GM18868 (cell line): Measurements from ENCODE around the gene MUL1.
"Not testable (repeated sequence)": the region's sequence is repeated elsewhere in the genome, so short reads cannot be mapped to it uniquely, and the experiment has no call there.

Experiments used
- ATAC-seq: cut with Tn5 transposase; IDR thresholded peaks from one replicate; pipeline ENCODE4 v1.9.1; 2021; ENCODE audit warnings: mild to moderate bottlenecking, moderate library complexity; ENCODE audit not compliant: unreplicated experiment

The MUL1 gene

DNA sequence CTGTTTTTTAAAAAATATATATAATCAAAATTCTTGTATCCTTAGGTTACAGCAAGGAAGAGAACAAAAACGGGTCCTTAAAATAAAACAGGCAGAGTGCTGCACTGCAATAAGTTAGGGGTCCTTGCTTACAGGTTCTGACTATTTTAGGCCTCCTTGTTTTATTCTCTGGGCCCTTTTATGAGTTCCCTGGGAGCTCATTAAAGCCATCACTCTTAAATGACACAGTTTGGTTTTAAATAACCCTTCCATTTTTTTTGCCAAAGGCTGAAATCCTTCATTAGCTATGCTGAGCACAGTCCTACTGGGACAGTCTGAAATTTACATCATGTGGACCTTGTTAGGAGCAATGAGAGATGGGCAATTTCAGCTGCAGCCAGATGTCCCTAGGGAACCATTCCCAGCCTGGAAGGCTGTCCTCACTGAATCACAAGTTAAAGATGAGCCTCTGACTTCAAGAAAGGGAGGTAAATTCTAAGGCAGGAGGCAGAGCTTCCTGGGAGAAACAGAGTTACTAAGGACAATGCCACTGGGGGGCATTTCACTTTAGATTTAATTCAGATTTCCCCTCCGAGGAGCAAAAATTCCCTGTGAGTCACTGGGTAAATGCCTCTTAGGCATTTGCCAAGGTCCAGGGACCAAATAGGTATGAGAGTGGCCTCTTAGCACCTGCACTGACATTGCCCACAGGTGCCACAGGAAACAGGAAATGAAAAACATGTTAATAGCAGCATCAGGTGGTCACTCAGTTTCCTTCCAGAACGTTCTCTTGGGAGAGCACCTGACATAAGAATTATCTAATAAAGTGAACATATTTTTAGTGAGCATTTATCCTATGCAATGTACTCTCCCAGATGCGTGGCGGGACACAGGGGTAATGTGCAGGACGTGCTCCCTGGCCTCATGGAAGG lies 3.8 kb upstream of the MUL1 start:
- no peak for ATAC-seq

DNA sequence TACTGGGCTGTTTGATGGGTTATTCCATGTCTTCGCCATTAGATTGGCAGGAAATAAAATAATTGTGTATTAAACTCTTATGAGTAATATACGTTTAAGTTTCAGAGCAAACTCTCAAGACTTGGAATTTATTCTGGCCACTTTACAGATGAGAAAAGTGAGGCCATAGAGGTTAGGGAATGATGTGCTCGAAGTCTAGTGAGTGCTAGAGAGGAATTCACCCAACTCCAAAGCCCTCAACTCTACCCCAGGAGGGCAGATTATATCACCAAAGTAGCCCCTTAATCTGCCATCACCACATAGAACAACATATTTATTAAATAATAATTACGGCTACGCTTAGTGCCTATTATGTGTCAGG lies 440 bp upstream of the MUL1 start:
- no peak for ATAC-seq

DNA sequence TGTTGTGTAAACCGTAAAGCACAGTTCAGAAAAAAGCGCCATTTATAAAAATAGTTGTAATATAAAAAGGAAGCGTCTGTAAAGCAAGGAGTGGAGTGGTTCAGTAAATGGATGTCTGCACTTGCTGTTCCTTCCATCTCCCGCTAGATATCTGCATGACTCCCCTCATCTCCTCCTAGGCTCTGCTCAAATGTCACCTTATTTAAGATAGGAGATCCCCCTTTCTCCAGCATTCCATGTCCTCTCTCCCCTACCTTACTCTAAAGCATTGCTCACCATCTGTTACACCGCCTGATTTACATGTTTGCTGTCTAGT lies 745 bp downstream of the MUL1 start:
- peak; percentile 12 for ATAC-seq

DNA sequence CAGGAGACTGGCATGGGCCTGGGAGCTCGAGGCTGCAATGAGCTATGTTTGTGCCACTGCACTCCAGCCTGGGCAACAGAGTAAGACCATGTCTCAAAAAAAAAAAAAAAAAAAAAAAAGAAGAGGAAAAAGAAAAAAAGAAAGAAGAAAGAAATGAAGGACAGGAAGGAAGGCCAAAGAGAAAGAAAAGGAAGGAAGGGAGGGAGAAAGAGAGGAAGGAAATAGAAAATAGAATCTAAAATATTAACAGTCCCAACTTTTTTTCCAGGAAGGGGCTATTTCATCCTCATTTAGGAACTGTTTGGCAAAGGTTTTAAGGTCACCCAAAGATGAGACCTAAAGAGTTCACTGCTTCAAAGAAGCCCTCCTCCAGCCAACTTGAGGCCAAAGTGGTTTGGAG lies 2.5 kb downstream of the MUL1 start:
- ATAC-seq, result no peak

DNA sequence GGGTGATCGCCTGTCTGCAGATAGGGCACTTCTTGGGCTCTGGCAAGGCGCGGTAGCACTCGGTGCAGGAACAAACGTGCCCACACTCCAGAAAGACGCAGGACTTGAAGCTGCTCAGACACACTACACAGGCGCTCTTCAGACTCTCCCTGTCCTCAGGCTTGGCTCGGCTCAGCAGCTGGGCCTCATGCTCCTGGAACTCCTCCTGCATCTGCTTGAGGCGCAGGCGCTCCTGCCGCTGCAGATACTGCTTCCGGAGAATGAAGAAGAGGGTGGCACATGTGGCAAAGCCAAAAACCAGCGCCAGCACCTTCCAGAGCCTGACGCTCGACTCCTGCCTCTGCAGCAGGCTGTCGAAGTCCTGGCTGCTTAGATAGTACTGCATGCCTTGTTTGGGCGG lies 7.2 kb downstream of the MUL1 start:
- ATAC-seq, result no peak

DNA sequence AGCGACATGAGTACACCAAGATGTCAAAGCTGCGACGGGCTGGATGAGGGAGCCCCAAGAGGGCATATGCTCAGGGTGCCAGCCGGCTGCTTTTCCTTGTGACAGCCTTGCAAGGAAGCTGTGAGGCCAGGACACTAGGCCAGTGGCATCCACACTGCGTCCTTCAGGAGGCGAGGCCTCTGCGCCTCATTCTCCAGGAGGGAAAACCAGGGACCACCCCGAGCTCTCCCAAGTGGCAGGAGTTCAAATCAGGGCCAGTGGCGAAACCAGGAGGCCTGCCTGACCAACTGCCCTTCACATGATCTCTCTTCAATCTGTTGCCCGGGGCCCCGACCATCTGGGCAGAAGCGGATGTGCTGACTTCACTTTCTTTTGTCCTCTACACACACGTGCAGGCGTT lies 8.2 kb downstream of the MUL1 start:
- ATAC-seq, result no peak

DNA sequence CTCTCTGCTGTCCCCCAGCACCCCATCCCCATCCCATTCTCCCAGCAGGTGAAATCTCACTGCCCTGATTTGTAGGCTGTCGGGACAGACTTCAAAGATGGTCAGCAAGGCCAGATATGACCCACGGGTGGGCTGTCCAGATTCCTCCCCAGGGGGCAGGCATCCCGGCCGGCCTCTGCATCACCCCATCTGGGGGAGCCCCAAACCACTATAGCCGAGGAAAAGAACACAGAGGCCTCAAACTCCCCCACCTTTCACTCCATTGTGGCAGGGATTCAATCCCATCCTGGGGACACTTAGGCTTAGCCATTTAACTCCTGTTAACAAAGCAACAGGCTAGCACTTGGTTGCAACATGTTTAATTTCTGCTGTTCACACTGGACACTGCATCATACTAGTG lies 8.8 kb downstream of the MUL1 start:
- no peak for ATAC-seq

DNA sequence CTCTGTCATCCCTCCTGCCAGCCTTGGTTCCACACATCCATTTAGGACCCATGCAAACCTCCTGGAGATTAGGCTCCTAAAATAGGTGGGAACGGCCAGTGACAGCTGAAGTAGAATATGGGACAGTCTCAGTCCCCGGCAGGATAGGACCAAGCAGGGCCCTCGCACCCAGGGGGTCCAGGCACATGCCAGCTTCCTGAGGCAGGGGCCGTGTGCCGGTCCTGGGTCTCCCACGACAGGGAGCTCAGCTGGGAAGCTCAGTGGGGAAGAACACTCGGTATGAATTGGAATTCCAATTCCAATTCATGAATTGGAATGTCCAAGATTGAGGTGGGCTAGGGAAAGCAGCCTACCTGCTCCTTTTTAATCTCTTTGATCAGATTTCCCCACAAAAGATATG lies 9.8 kb downstream of the MUL1 start:
- ATAC-seq, result no peak

DNA sequence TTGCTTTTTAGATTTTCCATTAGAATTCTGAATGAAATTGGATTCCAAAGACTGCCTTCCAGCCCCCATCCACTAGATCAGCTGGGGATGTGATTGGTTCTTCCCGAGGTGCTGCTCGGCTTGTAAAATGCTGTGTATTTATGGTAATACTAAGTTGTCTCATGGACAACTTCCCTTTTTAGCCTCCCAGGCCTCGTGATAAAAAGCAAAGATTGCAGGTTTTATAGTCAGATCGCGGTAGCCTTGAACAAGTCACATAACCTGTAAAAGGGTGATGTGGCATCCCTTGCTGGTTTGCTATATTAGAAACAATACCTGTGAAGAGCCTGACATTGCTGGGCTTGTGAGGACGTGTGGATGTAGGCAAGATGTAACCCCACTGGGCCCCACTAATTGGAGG lies 10.4 kb downstream of the MUL1 start:
- ATAC-seq, result no peak

DNA sequence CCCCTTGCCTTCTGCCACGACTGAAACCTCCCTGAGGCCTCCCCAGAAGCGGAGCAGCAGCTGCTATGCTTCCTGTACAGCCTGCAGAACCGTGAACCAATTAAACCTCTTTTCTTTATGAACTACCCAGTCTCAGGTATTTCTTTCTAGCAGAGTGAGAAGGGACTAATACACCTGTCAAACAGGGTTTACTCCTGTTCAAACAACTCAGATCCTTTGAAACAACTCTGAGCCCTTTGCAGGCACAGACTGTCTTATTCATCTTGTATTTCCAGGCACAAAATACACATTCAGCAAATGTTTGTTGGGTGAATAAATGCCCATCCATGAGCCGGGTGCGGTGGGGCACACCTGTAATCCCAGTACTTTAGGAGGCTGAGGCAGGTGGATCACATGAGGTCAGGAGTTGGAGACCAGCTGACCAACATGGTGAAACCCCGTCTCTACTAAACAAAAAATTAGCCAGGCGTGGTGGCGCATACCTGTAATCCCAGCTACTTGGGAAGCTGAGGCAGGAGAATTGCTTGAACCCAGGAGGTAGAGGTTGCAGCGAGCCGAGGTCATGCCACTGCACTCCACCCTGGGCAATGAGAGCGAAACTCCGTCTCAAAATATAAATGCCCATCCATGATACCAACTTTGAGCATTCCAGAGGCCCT lies 11.1 kb downstream of the MUL1 start:
- not testable (repeated sequence) for ATAC-seq

DNA sequence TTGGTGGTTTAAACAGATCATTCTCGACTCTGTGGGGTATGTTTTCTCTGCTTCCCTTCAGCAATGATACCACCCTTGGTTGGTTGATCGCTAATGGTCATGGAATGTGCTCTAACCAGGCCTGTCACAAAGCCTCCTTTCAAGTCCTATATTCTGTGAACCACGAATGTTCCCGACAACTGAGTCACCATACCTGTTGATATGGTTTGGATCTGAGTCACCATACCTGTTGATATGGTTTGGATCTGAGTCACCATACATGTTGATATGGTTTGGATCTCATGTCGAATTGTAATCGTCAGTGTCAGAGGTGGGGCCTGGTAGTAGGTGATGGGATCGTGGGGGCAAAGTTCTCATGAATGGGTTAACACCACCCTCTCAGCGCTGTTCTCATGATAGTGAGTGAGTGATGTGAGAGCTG lies 11.7 kb downstream of the MUL1 start:
- no peak for ATAC-seq

DNA sequence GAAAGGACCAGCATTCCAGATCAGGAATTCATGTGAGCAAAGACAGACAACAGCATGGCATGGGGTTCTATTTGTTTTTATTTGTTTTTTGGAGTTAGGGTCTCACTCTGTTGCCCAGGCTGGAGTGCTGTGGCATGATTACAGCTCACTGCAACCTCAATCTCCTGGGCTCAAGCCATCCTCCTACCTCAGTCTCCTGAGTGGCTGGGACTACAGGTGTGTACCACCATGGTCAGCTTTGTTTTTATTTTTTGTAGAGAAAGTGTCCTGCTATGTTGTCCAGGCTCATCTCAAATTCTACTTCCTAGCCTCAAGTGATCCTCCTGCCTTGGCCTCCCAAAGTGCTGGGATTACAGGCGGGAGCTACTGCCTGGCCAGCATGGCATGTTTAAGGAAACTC lies 12.3 kb downstream of the MUL1 start:
- no peak for ATAC-seq

DNA sequence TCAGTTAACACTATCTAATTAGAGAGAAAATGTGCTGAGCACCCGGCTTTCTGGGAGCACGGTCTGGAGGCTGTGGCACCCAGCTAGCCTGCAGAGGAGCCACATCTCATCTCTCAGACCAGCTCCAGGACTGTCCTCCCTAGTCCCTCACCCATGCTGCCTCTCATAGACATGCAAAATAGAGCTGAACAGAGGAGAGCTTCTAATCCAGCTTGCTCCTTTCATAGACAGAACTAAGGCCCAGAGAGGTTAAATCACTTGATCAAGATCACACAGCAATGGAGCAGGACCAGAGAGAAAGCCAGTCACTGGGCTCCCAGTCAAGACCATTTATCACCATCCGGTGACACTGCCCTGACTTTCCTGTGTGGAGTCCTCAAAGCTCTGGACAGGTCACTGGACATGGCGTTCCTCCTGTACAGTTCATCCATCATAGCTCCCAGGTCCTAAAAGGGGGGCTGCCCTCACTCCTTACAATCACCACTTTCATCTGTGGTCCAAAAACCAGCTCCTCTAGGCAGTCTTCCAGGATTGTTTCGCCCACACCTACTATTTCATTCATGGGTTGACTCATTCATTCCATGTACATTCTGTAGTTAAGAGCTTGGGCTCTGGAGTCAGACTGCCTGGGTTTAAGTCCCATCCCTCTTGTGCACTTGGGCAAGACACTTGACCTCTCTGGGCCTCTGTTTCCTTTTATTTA lies 13.2 kb downstream of the MUL1 start:
- no peak for ATAC-seq

DNA sequence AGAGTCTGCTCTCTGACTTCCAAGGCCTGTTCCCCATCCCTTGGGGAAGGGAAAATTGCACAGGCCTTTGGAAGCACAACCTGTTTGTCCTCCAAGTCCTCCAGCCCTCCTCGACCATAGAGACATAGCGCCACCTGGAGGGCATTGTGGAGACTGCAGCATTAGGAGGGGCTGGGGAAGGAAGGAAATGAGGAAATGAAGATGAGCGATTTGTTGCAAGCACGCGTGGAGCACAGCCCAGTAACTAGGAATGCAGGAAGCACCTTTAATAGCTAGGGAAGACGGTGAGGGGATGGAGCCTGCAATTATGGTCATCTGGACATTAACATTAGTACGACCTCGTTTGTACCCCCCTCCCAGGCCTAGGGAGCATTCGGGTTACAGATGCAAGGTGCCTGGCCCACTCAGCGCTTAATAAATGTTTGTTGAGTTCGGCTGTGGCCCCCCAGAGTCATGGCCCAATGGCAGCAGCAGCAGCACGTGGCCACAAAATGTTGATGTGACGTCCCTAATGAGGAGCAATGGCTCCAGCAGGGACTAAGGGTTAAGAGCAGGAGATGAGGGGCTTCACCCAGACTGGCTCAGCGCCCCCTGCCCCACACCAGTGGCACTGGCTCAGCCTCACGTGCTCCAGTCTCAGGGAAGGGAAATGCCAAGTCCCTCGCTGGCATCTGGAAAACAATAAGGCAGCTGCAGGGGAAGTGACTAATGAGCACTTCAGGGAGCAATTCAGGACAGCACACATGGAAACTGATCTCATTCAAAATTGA lies 13.9 kb downstream of the MUL1 start:
- ATAC-seq, result no peak

DNA sequence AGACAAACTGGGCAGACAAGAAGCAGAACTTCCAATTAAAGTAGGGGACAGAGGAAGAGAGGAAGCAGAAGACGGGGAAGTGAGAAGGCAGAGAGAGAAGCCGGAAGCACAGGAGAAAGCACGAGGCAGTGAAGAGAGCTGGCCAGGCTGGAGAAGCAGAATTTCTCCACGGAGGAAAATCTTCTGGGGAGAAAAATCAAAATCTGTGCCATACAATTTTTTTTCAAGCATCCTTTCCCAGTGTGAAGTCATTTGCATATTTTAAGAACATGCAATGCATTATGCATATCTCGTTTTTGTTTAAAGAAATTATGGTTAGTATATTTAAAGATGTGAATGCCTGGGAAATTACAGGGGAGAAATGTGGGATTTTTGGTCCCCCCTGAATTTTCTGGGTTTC lies 14.6 kb downstream of the MUL1 start:
- ATAC-seq, result no peak

DNA sequence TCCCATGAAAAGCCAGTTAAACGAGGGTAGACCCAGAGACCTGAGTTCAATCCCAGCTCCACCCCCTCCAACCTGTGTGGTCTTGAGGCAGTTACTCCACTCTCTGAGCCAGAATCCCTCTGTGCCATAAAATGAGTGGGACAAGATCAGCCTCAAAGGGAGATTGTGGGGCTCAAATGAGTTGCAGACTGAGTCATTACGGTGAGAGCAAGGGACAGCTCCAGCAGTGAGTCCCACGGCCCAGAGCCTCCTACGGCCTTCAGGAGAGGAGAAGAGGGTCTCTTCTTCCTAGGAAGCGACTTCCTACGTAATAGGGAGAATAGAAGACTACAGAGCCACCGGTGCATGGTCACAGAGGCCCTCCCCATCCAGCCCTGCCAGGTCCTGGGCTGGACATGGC lies 15.2 kb downstream of the MUL1 start:
- no peak for ATAC-seq

DNA sequence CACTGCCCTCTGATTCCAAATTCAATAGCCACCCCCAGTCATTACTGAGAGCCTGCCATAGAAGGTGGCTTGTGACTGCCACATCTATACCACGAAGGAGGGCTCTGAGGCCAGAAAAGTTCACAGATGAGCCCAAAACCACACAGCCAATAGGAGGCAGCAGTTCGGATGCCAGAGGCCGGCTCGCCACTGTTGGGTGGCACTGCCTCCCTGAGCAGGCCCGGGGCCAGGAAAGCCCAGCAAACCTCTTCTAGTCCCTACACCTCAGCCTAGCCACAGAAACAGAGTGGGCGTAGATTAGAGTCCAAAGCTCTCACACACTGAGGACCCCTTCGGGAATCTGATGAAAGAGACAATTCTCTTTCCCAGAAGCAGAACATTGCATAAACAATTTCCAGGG lies 16.1 kb downstream of the MUL1 start:
- ATAC-seq, result no peak

DNA sequence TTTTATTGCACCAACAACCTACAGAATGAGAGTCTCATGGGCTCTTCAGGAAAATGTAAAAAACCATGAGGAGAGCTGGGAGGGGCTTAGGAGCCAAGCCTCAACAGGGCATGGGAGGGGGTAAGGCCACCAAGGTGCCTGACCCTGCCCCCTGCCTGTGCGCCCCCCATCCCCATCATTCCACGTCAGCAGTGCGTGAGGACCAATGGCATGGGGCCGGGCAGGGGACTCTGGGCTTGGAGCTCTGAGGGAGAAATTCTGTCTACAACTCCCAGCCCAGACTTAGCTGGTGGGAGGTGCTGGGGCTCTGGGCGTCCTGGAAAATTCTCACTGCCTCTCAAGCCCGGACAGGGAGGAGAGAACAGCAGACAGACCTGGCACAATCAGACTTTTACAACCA lies 16.8 kb downstream of the MUL1 start:
- no peak for ATAC-seq

DNA sequence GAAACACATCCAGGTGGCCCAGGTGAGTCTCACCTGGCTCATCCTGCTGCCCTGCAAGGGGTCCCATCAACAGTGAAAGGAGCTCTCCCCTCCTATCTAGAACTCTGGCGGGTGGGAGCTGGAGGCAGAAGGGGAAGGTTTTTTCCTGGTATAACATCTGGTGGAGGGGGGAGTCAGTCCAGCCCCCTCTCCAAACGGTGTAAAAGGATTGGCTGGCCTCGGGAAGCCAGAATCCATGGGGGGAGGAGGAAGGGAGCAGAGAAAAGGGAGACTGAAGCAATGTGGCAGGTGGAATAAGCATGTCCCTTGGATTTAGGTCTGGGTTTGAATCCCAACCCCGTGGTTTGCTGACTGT lies 20.7 kb downstream of the MUL1 start:
- no peak for ATAC-seq

DNA sequence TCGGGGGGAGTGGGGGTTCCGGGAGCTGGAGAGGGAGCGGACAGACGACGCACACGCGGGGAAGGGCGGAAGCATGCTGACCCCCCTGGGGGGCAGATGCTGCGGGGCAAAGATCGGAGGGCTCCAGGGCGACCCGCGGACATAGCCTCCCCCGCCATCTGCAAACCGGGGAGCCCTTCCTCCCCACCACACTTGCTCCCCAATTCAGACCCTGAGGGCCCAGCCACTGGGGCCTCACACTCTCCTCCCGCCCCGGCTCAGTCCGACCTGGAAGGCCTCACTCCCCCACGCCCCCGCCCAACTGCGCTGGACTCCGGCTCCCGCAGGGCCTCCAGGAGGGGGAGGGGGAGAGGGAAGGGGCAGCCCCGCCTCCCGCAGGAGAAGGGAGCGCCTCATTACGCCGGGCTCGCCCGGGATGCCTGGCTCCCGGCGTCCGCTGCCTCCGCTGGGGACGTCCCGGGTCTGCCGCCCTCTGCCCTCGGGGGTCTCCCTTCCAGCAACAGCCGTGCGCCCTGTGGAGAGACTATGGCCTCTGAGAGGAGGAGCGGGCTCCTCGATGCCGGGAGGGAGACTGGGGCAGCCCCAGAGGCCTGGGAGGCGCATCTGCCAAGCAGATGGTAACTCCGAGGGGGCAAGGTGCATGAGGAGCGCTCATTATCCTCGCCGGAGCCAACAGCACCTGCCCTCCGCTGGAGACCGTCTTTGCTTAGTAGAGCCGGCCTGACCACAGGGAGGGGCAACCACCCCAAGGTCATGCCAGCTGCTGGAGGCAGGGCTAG lies 21.3 kb downstream of the MUL1 start:
- ATAC-seq, result no peak
